ENCODE measurements around the gene GOLGA8B. TPM values are rescaled to one million over a fixed set of nuclear protein-coding genes. Genes with fewer than 3 reads are reported as not detected.

The GOLGA8B gene
- total RNA-seq, 4 donors from 2014 or later = 39.4 to 145 (median 49.5) TPM

Other genes with a start within 250 kb of the GOLGA8B start
- 10 to 100 TPM; 23.1 to 25.7 (median 23.6) TPM for gene SLC12A6, start 245.9 kb downstream of the GOLGA8B start, total RNA-seq
- gene NOP10, start 240.5 kb downstream of the GOLGA8B start, total RNA-seq = 100 to 1,000 TPM; 107 to 129 (median 124) TPM
- not detected for gene NUTM1, start 240.3 kb downstream of the GOLGA8B start, total RNA-seq
- gene LPCAT4, start 216.5 kb downstream of the GOLGA8B start, total RNA-seq = 10 to 100 TPM; 19.0 to 36.4 (median 27.0) TPM
- gene GOLGA8A, start 145.8 kb downstream of the GOLGA8B start, total RNA-seq = 10 to 100 TPM; 23.2 to 38.3 (median 31.1) TPM
- not detected for gene GJD2, start 171.3 kb upstream of the GOLGA8B start, total RNA-seq
- 1 to 10 TPM in 1 of 4 donors, under 1 TPM in 3; 0.13 to 1.3 (median 0.55) TPM for gene ACTC1, start 211.9 kb upstream of the GOLGA8B start, total RNA-seq